Tibial nerve (tissue), 4 donors: ENCODE data around the gene DSN1. TPM values are rescaled to one million over a fixed set of nuclear protein-coding genes. Genes with fewer than 3 reads are reported as not detected.
"Not testable (repeated sequence)": the region's sequence is repeated elsewhere in the genome, so short reads cannot be mapped to it uniquely, and the experiment has no call there.

Source experiments
- DNase-seq, 2 donors: peaks; one replicate each; pipeline ENCODE4 v3.0.0-alpha.2; 2019; ENCODE audit warnings: low spot score in 2 of 2
- H3K27ac ChIP-seq, 4 donors: fragments of 200-600 bp; sonication (generic) in 3 of 4; one replicate each; pipeline ENCODE4 v1.5.1; 2017 to 2019; ENCODE audit warnings: mild to moderate bottlenecking in 1 of 4
- H3K27me3 ChIP-seq, 2 donors: fragments of 200-600 bp; sonication (generic) in 1 of 2; one replicate each; pipeline versions ENCODE4 v1.5.1 to v1.6.0; 2017 to 2019
- H3K36me3 ChIP-seq, 3 donors: fragments of 200-600 bp; sonication (generic); one replicate each; pipeline ENCODE4 v1.5.1; 2018 to 2019
- H3K4me1 ChIP-seq, 4 donors: fragments of 200-600 bp; sonication (generic) in 3 of 4; one replicate each; pipeline ENCODE4 v1.5.1; 2017 to 2019
- H3K4me3 ChIP-seq, 4 donors: fragments of 200-600 bp; sonication (generic) in 3 of 4; one replicate each; pipeline ENCODE4 v1.5.1; 2017 to 2019; ENCODE audit warnings: mild to moderate bottlenecking in 1 of 4, moderate library complexity in 1 of 4
- H3K9me3 ChIP-seq, 4 donors: fragments of 200-600 bp; sonication (generic) in 3 of 4; one replicate each; pipeline ENCODE4 v1.5.1; 2017 to 2019
- CTCF ChIP-seq, 5 experiments: fragments of 200-600 bp in 3 of 5; fragments of 450-650 bp in 2 of 5; sonication (generic) in 3 of 5; IDR thresholded peaks; one replicate each; pipeline ENCODE4 v1.5.1; 2016 to 2019; ENCODE audit warnings: antibody characterized with exemption in 5 of 5, mild to moderate bottlenecking in 3 of 5, moderate library complexity in 2 of 5
- EP300 ChIP-seq, 2 donors: sonication (generic); formaldehyde crosslinking; IDR thresholded peaks; one replicate each; pipeline ENCODE4 v1.6.1; 2017; ENCODE audit warnings: antibody characterized with exemption in 2 of 2, mild to moderate bottlenecking in 1 of 2
- POLR2A ChIP-seq, 2 donors: fragments of 450-650 bp; IDR thresholded peaks; one replicate each; pipeline ENCODE4 v1.6.1; 2017; ENCODE audit warnings: antibody characterized with exemption in 2 of 2, mild to moderate bottlenecking in 2 of 2, moderate library complexity in 2 of 2
- WGBS, 2 donors: methylation state at CpG; one replicate each; pipeline ENCODE4 v1.1.5; 2018; 5-methylcytosine and 5-hydroxymethylcytosine counted together
- total RNA-seq, 4 donors: library from RNA; depleted of rRNA; stranded (reverse); fragments of >200 nt; gene quantifications; one replicate each; pipeline ENCODE4 v1.1.0, GENCODE V29; 2016

The DSN1 gene
- total RNA-seq, 4 donors from 2014 or later: 5.4 to 14.9 (median 8.6) TPM

GRCh38 chr20:36804425-36804824 is 30.9 kb upstream of the DSN1 start:
- no peak overlapping the region for H3K4me3 ChIP-seq
- no peak for TF ChIP-seq POLR2A (IDR thresholded peaks at IDR 0.05)
- no peak for TF ChIP-seq CTCF (IDR thresholded peaks at IDR 0.05)
- no peak for TF ChIP-seq EP300 (IDR thresholded peaks at IDR 0.05)
- H3K4me1 ChIP-seq: peaks cover 0 to 5% (median 0%) of the 10 kb centered on the region in 4 donors
- DNase-seq: no peak
- WGBS, 2 donors: 91 to 93% methylated on average over 7 of the region's 7 CpGs
- H3K9me3 ChIP-seq: no peaks in the 10 kb centered on the region
- no peak overlapping the region for H3K27ac ChIP-seq
- H3K27me3 ChIP-seq: no peaks in the 10 kb centered on the region
- peaks cover 0 to 97% (median 7%) of the 10 kb centered on the region in 3 donors for H3K36me3 ChIP-seq

- Histone ChIP-seq H3K36me3 (peaks cover 0 to 99% (median 7%) of the 10 kb centered on the region in 3 donors), H3K4me3 (no peak overlapping the region), H3K4me1 (no peaks in the 10 kb centered on the region), H3K27me3 (no peaks in the 10 kb centered on the region), H3K9me3 (no peaks in the 10 kb centered on the region), H3K27ac (no peak overlapping the region)
- WGBS, 2 donors: 92 to 95% methylated on average over 14 of the region's 14 CpGs
- TF ChIP-seq EP300 (IDR thresholded peaks at IDR 0.05) (no peak), CTCF (IDR thresholded peaks at IDR 0.05) (no peak), POLR2A (IDR thresholded peaks at IDR 0.05) (no peak)
- DNase-seq: no peak
Measured at GRCh38 chr20:36802326-36803222, 29.0 kb upstream of the DSN1 start.

DNA sequence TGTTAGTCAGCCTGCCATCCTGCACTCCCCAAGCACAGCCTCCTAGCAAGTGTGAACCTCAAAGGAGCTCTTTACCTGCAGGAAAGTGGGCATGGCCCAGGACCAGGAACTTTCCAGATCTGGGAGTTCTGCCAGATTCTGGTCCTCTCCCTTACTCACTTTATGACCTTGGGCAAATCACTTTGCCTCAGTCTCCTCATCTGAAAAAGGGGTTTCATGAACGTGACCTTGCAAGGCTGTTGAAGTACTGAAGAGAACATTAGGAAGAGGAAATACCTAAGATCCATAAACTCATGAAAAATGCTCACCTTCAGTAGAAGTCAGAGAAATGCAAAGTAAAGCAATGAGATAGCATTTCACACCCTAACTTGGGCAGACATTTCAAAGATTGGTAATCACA is 26.8 kb upstream of the DSN1 start:
- peaks cover 0 to 99% (median 18%) of the 10 kb centered on the region in 3 donors for H3K36me3 ChIP-seq
- no peak for DNase-seq
- H3K4me3 ChIP-seq: no peak overlapping the region
- H3K9me3 ChIP-seq: no peaks in the 10 kb centered on the region
- TF ChIP-seq POLR2A (IDR thresholded peaks at IDR 0.05) (no peak), CTCF (IDR thresholded peaks at IDR 0.05) (no peak), EP300 (IDR thresholded peaks at IDR 0.05) (no peak)
- H3K4me1 ChIP-seq: no peaks in the 10 kb centered on the region
- H3K27me3 ChIP-seq: no peaks in the 10 kb centered on the region
- 84 to 93% methylated on average over 1 of the region's 1 CpG for WGBS, 2 donors
- no peak overlapping the region for H3K27ac ChIP-seq

GRCh38 chr20:36799313-36799712 is 25.8 kb upstream of the DSN1 start:
- H3K36me3 ChIP-seq: peaks cover 0 to 99% (median 18%) of the 10 kb centered on the region in 3 donors
- H3K4me3 ChIP-seq, H3K4me1 ChIP-seq, DNase-seq, H3K27me3 ChIP-seq, H3K27ac ChIP-seq, H3K9me3 ChIP-seq: not testable (repeated sequence)
- 92 to 94% methylated on average over 10 of the region's 10 CpGs for WGBS, 2 donors

GRCh38 chr20:36796875-36797274 is 23.3 kb upstream of the DSN1 start:
- no peak overlapping the region for H3K27ac ChIP-seq
- 81 to 85% methylated on average over 5 of the region's 5 CpGs for WGBS, 2 donors
- H3K36me3 ChIP-seq: peaks cover 0 to 96% (median 28%) of the 10 kb centered on the region in 3 donors
- H3K27me3 ChIP-seq: no peaks in the 10 kb centered on the region
- H3K4me1 ChIP-seq: peaks cover 0 to 4% (median 0%) of the 10 kb centered on the region in 4 donors
- H3K4me3 ChIP-seq: no peak overlapping the region
- no peaks in the 10 kb centered on the region for H3K9me3 ChIP-seq
- no peak for DNase-seq
- TF ChIP-seq EP300 (IDR thresholded peaks at IDR 0.05): no peak
- no peak for TF ChIP-seq POLR2A (IDR thresholded peaks at IDR 0.05)
- no peak for TF ChIP-seq CTCF (IDR thresholded peaks at IDR 0.05)
